HS-27A (cell line): ENCODE data around the gene COX15.
"Not testable (repeated sequence)": the region's sequence is repeated elsewhere in the genome, so short reads cannot be mapped to it uniquely, and the experiment has no call there.

Experiments used
- DNase-seq: peaks from one replicate; pipeline ENCODE4 v3.0.0-alpha.2; 2012; ENCODE audit warnings: low read depth, missing footprints

COX15 gene

GRCh38 chr10:99732033-99732842 is at the start of gene COX15, which contains the start of gene CUTC:
Gene COX15 (minus strand): TSS chr10:99732127. CDS start chr10:99732049, 78 bp downstream.
Gene CUTC (plus strand): TSS chr10:99732234. CDS start chr10:99732349, 115 bp downstream.
- peak; percentile 76 for DNase-seq

- DNase-seq, result no peak
Measured at GRCh38 chr10:99779335-99779734, 47.4 kb upstream of the COX15 start.

- no peak for DNase-seq
Measured at GRCh38 chr10:99777918-99778714, 46.2 kb upstream of the COX15 start.

GRCh38 chr10:99775850-99776249 is 43.9 kb upstream of the COX15 start:
- peak; percentile 31 for DNase-seq

- DNase-seq, result no peak
Measured at GRCh38 chr10:99770408-99771045, 38.6 kb upstream of the COX15 start.

GRCh38 chr10:99769706-99770105 is 37.8 kb upstream of the COX15 start:
- no peak for DNase-seq

- DNase-seq, result no peak
Measured at GRCh38 chr10:99768556-99768955, 36.6 kb upstream of the COX15 start.

- DNase-seq, result no peak
Measured at GRCh38 chr10:99767901-99768300, 36.0 kb upstream of the COX15 start.

GRCh38 chr10:99766302-99766681 is 34.4 kb upstream of the COX15 start:
- no peak for DNase-seq

GRCh38 chr10:99765672-99766301 is 33.9 kb upstream of the COX15 start:
- no peak for DNase-seq

- no peak for DNase-seq
Measured at GRCh38 chr10:99761365-99761764, 29.4 kb upstream of the COX15 start.

- no peak for DNase-seq
Measured at GRCh38 chr10:99760321-99760720, 28.4 kb upstream of the COX15 start.

GRCh38 chr10:99758211-99758891 is 26.4 kb upstream of the COX15 start:
- DNase-seq, result no peak

- no peak for DNase-seq
Measured at GRCh38 chr10:99756159-99756558, 24.2 kb upstream of the COX15 start.

- DNase-seq, result no peak
Measured at GRCh38 chr10:99754670-99755069, 22.7 kb upstream of the COX15 start.

- no peak for DNase-seq
Measured at GRCh38 chr10:99750641-99751040, 18.7 kb upstream of the COX15 start.

GRCh38 chr10:99748823-99749451 is 17.0 kb upstream of the COX15 start:
- no peak for DNase-seq

- DNase-seq, result not testable (repeated sequence)
Measured at GRCh38 chr10:99746166-99746565, 14.2 kb upstream of the COX15 start.

GRCh38 chr10:99743841-99744240 is 11.9 kb upstream of the COX15 start:
- no peak for DNase-seq

GRCh38 chr10:99742701-99743100 is 10.8 kb upstream of the COX15 start:
- no peak for DNase-seq

GRCh38 chr10:99742254-99742653 is 10.3 kb upstream of the COX15 start:
- no peak for DNase-seq
